WTC11 (cell line): ENCODE measurements around the gene RHOT2. TPM values are rescaled to one million over a fixed set of nuclear protein-coding genes. Genes with fewer than 3 reads are reported as not detected.
A peak's percentile ranks its signal among the peaks of the same experiment; 100 is the strongest.

Experiments used
- ATAC-seq: fragments of 200-7000 bp; cut with Tn5 transposase; 2 replicates; pipeline ENCODE4 v1.10.0; 2021; ENCODE audit warnings: mild to moderate bottlenecking, moderate library complexity
- CTCF ChIA-PET: fragments of 300-600 bp; sonication (Branson Sonifier 250); formaldehyde crosslinking; loops from one replicate; lab custom pipeline; 2021; ENCODE audit warnings: antibody characterized with exemption; lab: Charles Lee
- POLR2A ChIA-PET: fragments of 350-600 bp; sonication (Branson Sonifier 250); formaldehyde crosslinking; loops from one replicate; lab custom pipeline; 2021; ENCODE audit warnings: antibody characterized with exemption; lab: Charles Lee
- DNase-seq: peaks from one replicate; pipeline ENCODE4 v3.0.0; 2021; ENCODE audit warnings: low spot score
- H3K27ac Mint-ChIP-seq: 2 replicates; pipeline ENCODE4 v1.8.0; 2021; ENCODE audit warnings: mixed read lengths
- H3K27me3 Mint-ChIP-seq: 2 replicates; pipeline ENCODE4 v1.8.0; 2021; ENCODE audit warnings: low read depth, mild to moderate bottlenecking, moderate library complexity, mixed read lengths
- H3K36me3 Mint-ChIP-seq: 2 replicates; pipeline ENCODE4 v1.8.0; 2021; ENCODE audit warnings: mixed read lengths
- H3K4me1 Mint-ChIP-seq: 2 replicates; pipeline ENCODE4 v1.8.0; 2022; ENCODE audit warnings: mixed read lengths
- H3K4me3 Mint-ChIP-seq: 2 replicates; pipeline ENCODE4 v1.8.0; 2021; ENCODE audit warnings: mild to moderate bottlenecking, moderate library complexity, mixed read lengths
- H3K9me3 Mint-ChIP-seq: 2 replicates; pipeline ENCODE4 v1.8.0; 2021; ENCODE audit warnings: mixed read lengths
- ATF1 ChIP-seq: sonication (generic); formaldehyde crosslinking; IDR thresholded peaks from 2 replicates; pipeline ENCODE4 v1.8.1; 2023; ENCODE audit warnings: mild to moderate bottlenecking, moderate library complexity, missing genetic modification reagents
- ESRRA ChIP-seq: sonication (generic); formaldehyde crosslinking; IDR thresholded peaks from 2 replicates; pipeline ENCODE4 v1.8.1; 2022; ENCODE audit warnings: mild to moderate bottlenecking, missing genetic modification reagents, borderline replicate concordance
- ETV6 ChIP-seq: sonication (generic); formaldehyde crosslinking; IDR thresholded peaks from 2 replicates; pipeline ENCODE4 v1.8.1; 2022; ENCODE audit warnings: mild to moderate bottlenecking, missing genetic modification reagents
- FOXK1 ChIP-seq: sonication (generic); formaldehyde crosslinking; IDR thresholded peaks from 2 replicates; pipeline ENCODE4 v1.8.0; 2022; ENCODE audit warnings: mild to moderate bottlenecking, moderate library complexity, missing genetic modification reagents
- GABPB1 ChIP-seq: sonication (generic); formaldehyde crosslinking; IDR thresholded peaks from 2 replicates; pipeline ENCODE4 v1.8.1; 2023; ENCODE audit warnings: mild to moderate bottlenecking, missing genetic modification reagents
- HMGA2 ChIP-seq: fragments of 250-450 bp; sonication (Bioruptor Pico); IDR thresholded peaks from 2 replicates; pipeline ENCODE4 v1.4.0; 2021; ENCODE audit warnings: mild to moderate bottlenecking, moderate library complexity
- JUN ChIP-seq: sonication (generic); formaldehyde crosslinking; IDR thresholded peaks from 2 replicates; pipeline ENCODE4 v1.8.0; 2023; ENCODE audit warnings: mild to moderate bottlenecking, missing genetic modification reagents
- KAT7 ChIP-seq: sonication (generic); formaldehyde crosslinking; IDR thresholded peaks from 2 replicates; pipeline ENCODE4 v1.8.1; 2023; ENCODE audit warnings: missing genetic modification reagents, mild to moderate bottlenecking, borderline replicate concordance
- NFE2L1 ChIP-seq: sonication (generic); formaldehyde crosslinking; IDR thresholded peaks from 2 replicates; pipeline ENCODE4 v1.8.1; 2023; ENCODE audit warnings: missing genetic modification reagents
- NFYB ChIP-seq: sonication (generic); formaldehyde crosslinking; conservative IDR thresholded peaks from 2 replicates; pipeline ENCODE4 v1.8.0; 2022; ENCODE audit warnings: low read depth, missing genetic modification reagents
- RELA ChIP-seq: sonication (generic); formaldehyde crosslinking; IDR thresholded peaks from 2 replicates; pipeline ENCODE4 v1.8.1; 2022; ENCODE audit warnings: missing genetic modification reagents, mild to moderate bottlenecking, borderline replicate concordance
- SMAD3 ChIP-seq: sonication (generic); formaldehyde crosslinking; IDR thresholded peaks from 2 replicates; pipeline ENCODE4 v1.8.0; 2022; ENCODE audit warnings: missing genetic modification reagents, mild to moderate bottlenecking, borderline replicate concordance
- ZBTB43 ChIP-seq: sonication (generic); formaldehyde crosslinking; IDR thresholded peaks from 2 replicates; pipeline ENCODE4 v1.8.1; 2023; ENCODE audit warnings: mild to moderate bottlenecking, missing genetic modification reagents
- ZNF138 ChIP-seq: sonication (generic); formaldehyde crosslinking; conservative IDR thresholded peaks from 2 replicates; pipeline ENCODE4 v1.8.1; 2022; ENCODE audit warnings: mild to moderate bottlenecking, moderate library complexity, missing genetic modification reagents
- ZNF219 ChIP-seq: sonication (generic); formaldehyde crosslinking; IDR thresholded peaks from 2 replicates; pipeline ENCODE4 v1.8.0; 2023; ENCODE audit warnings: missing genetic modification reagents, mild to moderate bottlenecking, borderline replicate concordance
- ZNF263 ChIP-seq: sonication (generic); formaldehyde crosslinking; IDR thresholded peaks from 2 replicates; pipeline ENCODE4 v1.8.1; 2022; ENCODE audit warnings: low read depth, mild to moderate bottlenecking, moderate library complexity, missing genetic modification reagents
- ZNF512 ChIP-seq: sonication (generic); formaldehyde crosslinking; IDR thresholded peaks from 2 replicates; pipeline ENCODE4 v1.8.1; 2022; ENCODE audit warnings: missing genetic modification reagents, borderline replicate concordance
- total RNA-seq: library from RNA; stranded (reverse); gene quantifications from 3 replicates; pipeline ENCODE4 v1.2.3, GENCODE V29; 2021
- TF ChIP-seq, protein P1 (sequence below): sonication (generic); formaldehyde crosslinking; IDR thresholded peaks from 2 replicates; pipeline ENCODE4 v1.8.0; 2022; ENCODE audit warnings: missing genetic modification reagents
- TF ChIP-seq, protein P2 (sequence below): fragments of 250-450 bp; sonication (Bioruptor Pico); IDR thresholded peaks from 2 replicates; pipeline ENCODE4 v1.9.0; 2021; ENCODE audit warnings: mild to moderate bottlenecking
- TF ChIP-seq, protein P3 (sequence below): sonication (generic); formaldehyde crosslinking; IDR thresholded peaks from 2 replicates; pipeline ENCODE4 v1.8.0; 2022; ENCODE audit warnings: mild to moderate bottlenecking, missing genetic modification reagents
- TF ChIP-seq, protein P4 (sequence below): fragments of 250-450 bp; sonication (Bioruptor Pico); IDR thresholded peaks from 2 replicates; pipeline ENCODE4 v1.8.0; 2021; ENCODE audit warnings: mild to moderate bottlenecking

Gene RHOT2
- total RNA-seq, 1 experiment from 2014 or later: 285 TPM

GRCh38 chr16:635573-636205 is 32.2 kb upstream of the RHOT2 start (continued):
- TF ChIP-seq ZNF512 (CRISPR knock-in tag) (no peak), ZNF263 (no peak), ZNF138 (no peak), ESRRA (0 out of 2 replicates have a peak, but pooled peaks have one; percentile 27), SMAD3 (no peak), NFYB (CRISPR knock-in tag) (no peak), FOXK1 (no peak), NFE2L1 (no peak), KAT7 (CRISPR knock-in tag) (peak; percentile 82)
- TF ChIP-seq, protein P1, sequence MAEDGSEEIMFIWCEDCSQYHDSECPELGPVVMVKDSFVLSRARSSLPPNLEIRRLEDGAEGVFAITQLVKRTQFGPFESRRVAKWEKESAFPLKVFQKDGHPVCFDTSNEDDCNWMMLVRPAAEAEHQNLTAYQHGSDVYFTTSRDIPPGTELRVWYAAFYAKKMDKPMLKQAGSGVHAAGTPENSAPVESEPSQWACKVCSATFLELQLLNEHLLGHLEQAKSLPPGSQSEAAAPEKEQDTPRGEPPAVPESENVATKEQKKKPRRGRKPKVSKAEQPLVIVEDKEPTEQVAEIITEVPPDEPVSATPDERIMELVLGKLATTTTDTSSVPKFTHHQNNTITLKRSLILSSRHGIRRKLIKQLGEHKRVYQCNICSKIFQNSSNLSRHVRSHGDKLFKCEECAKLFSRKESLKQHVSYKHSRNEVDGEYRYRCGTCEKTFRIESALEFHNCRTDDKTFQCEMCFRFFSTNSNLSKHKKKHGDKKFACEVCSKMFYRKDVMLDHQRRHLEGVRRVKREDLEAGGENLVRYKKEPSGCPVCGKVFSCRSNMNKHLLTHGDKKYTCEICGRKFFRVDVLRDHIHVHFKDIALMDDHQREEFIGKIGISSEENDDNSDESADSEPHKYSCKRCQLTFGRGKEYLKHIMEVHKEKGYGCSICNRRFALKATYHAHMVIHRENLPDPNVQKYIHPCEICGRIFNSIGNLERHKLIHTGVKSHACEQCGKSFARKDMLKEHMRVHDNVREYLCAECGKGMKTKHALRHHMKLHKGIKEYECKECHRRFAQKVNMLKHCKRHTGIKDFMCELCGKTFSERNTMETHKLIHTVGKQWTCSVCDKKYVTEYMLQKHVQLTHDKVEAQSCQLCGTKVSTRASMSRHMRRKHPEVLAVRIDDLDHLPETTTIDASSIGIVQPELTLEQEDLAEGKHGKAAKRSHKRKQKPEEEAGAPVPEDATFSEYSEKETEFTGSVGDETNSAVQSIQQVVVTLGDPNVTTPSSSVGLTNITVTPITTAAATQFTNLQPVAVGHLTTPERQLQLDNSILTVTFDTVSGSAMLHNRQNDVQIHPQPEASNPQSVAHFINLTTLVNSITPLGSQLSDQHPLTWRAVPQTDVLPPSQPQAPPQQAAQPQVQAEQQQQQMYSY (CRISPR knock-in tag): 0 out of 2 replicates have a peak, but pooled peaks have one; percentile 13
- TF ChIP-seq, protein P2, sequence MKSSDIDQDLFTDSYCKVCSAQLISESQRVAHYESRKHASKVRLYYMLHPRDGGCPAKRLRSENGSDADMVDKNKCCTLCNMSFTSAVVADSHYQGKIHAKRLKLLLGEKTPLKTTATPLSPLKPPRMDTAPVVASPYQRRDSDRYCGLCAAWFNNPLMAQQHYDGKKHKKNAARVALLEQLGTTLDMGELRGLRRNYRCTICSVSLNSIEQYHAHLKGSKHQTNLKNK (CRISPR knock-in tag): no peak
- TF ChIP-seq, protein P3, sequence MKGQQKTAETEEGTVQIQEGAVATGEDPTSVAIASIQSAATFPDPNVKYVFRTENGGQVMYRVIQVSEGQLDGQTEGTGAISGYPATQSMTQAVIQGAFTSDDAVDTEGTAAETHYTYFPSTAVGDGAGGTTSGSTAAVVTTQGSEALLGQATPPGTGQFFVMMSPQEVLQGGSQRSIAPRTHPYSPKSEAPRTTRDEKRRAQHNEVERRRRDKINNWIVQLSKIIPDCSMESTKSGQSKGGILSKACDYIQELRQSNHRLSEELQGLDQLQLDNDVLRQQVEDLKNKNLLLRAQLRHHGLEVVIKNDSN (CRISPR knock-in tag): no peak; the same call in 1 of the 2 replicates

- no peaks in the 10 kb centered on the region for H3K36me3 Mint-ChIP-seq
- CTCF ChIA-PET: interaction anchor here (0.5 to 4.0 kb wide), 12 partner anchors 11 to 421 kb away, joined by 3 to 37 read pairs (median 6); partner anchors contain the start of genes CAPN15, RHBDL1 and WDR90
- peaks cover 4% of the 10 kb centered on the region; the same call in 1 of the 2 replicates for H3K27me3 Mint-ChIP-seq
- H3K27ac Mint-ChIP-seq: peak within 1 kb of the TSS; percentile 99
- DNase-seq (peak; percentile 94), ATAC-seq (peak; percentile 73)
- peaks cover 19% of the 10 kb centered on the region for H3K4me1 Mint-ChIP-seq
- peak within 1 kb of the TSS; percentile 97 for H3K4me3 Mint-ChIP-seq
- POLR2A ChIA-PET: interaction anchor here (0.5 to 1.5 kb wide), 4 partner anchors 12 to 345 kb away, joined by 3 to 7 read pairs (median 3); partner anchors contain the start of genes SOX8 and WDR90
- no peaks in the 10 kb centered on the region for H3K9me3 Mint-ChIP-seq
- 0 out of 2 replicates have a peak, but pooled peaks have one; percentile 57 for TF ChIP-seq ATF1 (CRISPR knock-in tag)
- TF ChIP-seq, protein P1 (CRISPR knock-in tag): peak; percentile 1; the same call in 1 of the 2 replicates
- TF ChIP-seq JUN: 0 out of 2 replicates have a peak, but pooled peaks have one; percentile 63
- peak; percentile 93 for TF ChIP-seq FOXK1
- no peak for TF ChIP-seq RELA (CRISPR knock-in tag)
- TF ChIP-seq GABPB1 (CRISPR knock-in tag): peak; percentile 62; the same call in 1 of the 2 replicates
- TF ChIP-seq ZBTB43 (CRISPR knock-in tag): no peak
- TF ChIP-seq ZNF219 (CRISPR knock-in tag): peak; percentile 87; the same call in 1 of the 2 replicates
- TF ChIP-seq HMGA2 (CRISPR knock-in tag): peak; percentile 58; the same call in 1 of the 2 replicates
- TF ChIP-seq ETV6 (CRISPR knock-in tag): peak; percentile 75
- TF ChIP-seq, protein P4, sequence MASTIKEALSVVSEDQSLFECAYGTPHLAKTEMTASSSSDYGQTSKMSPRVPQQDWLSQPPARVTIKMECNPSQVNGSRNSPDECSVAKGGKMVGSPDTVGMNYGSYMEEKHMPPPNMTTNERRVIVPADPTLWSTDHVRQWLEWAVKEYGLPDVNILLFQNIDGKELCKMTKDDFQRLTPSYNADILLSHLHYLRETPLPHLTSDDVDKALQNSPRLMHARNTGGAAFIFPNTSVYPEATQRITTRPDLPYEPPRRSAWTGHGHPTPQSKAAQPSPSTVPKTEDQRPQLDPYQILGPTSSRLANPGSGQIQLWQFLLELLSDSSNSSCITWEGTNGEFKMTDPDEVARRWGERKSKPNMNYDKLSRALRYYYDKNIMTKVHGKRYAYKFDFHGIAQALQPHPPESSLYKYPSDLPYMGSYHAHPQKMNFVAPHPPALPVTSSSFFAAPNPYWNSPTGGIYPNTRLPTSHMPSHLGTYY (CRISPR knock-in tag): no peak
Observed at GRCh38 chr16:636206-637080, 31.5 kb upstream of the RHOT2 start, which contains the start of gene METTL26. Gene METTL26, minus strand, starts transcription at chr16:636305. Its CDS starts 15 bp downstream, at chr16:636290.
